Activated T-cell treated with anti-CD3 and anti-CD28 coated beads, Interleukin-2, amount 50 U/mL, for 48 hours (primary cell): ENCODE measurements around the gene TBCD.
"Not testable (repeated sequence)": the region's sequence is repeated elsewhere in the genome, so short reads cannot be mapped to it uniquely, and the experiment has no call there.

Source experiments
- DNase-seq, 2 experiments: peaks; one replicate each; pipeline ENCODE4 v3.0.0-alpha.2; 2020

The TBCD gene

GRCh38 chr17:82941021-82942001 lies 189.4 kb downstream of the TBCD start:
- DNase-seq = no peak

- no peak for DNase-seq
Observed at GRCh38 chr17:82942166-82943130, 190.6 kb downstream of the TBCD start.

- DNase-seq = no peak
Observed at GRCh38 chr17:82943339-82943738, 191.5 kb downstream of the TBCD start.

- no peak for DNase-seq
Observed at GRCh38 chr17:82943751-82944150, 191.9 kb downstream of the TBCD start.

- no peak for DNase-seq
Observed at GRCh38 chr17:82944990-82945389, 193.1 kb downstream of the TBCD start.

GRCh38 chr17:82946081-82946480 lies 194.2 kb downstream of the TBCD start:
- DNase-seq = no peak

GRCh38 chr17:82947051-82947991 lies 195.5 kb downstream of the TBCD start:
- DNase-seq = no peak

GRCh38 chr17:82948081-82948511 lies 196.2 kb downstream of the TBCD start:
- DNase-seq = no peak

- no peak for DNase-seq
Observed at GRCh38 chr17:82948957-82949356, 197.1 kb downstream of the TBCD start.

- no peak for DNase-seq
Observed at GRCh38 chr17:82949361-82949760, 197.5 kb downstream of the TBCD start.

- DNase-seq = no peak
Observed at GRCh38 chr17:82949984-82950383, 198.1 kb downstream of the TBCD start.

- no peak for DNase-seq
Observed at GRCh38 chr17:82950525-82951102, 198.7 kb downstream of the TBCD start.

- no peak for DNase-seq
Observed at GRCh38 chr17:82952019-82952418, 200.2 kb downstream of the TBCD start.

- DNase-seq = not testable (repeated sequence)
Observed at GRCh38 chr17:82955106-82955505, 203.2 kb downstream of the TBCD start.

- not testable (repeated sequence) for DNase-seq
Observed at GRCh38 chr17:82955627-82956026, 203.8 kb downstream of the TBCD start.

GRCh38 chr17:82956146-82956725 lies 204.4 kb downstream of the TBCD start:
- no peak for DNase-seq

GRCh38 chr17:82956726-82957468 lies 205.0 kb downstream of the TBCD start:
- no peak for DNase-seq

- DNase-seq = no peak
Observed at GRCh38 chr17:82957469-82957795, 205.6 kb downstream of the TBCD start.

- DNase-seq = no peak
Observed at GRCh38 chr17:82957961-82958561, 206.2 kb downstream of the TBCD start.

GRCh38 chr17:82959242-82959930 lies 207.5 kb downstream of the TBCD start:
- DNase-seq = no peak
